Inflammatory macrophage treated with lipopolysaccharide for 4 hours (primary cell): ENCODE results near the gene NANOS3.

ENCODE experiments used
- DNase-seq: peaks from one replicate; pipeline ENCODE4 v3.0.0-alpha.2; 2020

NANOS3 gene

DNA sequence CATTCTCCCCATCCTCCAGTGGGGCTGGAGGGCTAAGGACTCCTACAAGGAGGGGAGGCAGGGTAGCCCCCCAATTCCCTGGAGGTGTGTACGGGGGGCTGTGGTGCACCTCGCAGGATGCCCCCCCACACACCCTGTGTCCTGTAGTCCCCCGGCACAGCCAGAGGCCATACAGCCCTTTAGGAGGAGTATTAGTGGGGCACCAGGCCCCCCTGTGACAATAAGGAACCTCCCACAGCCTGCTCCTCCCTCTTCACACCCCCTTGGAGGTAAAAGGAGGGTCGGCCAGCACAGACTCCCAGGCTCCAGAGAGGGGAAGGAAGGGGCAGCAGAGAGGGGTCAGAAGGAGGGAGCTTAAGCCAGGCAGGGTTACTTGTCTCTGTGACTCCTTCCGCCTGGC is at the start of gene NANOS3:
NANOS3 (plus strand) TSS at position 301 of the 400 bp plus-strand sequence. CDS start 115 bp downstream, outside the sequence.
- DNase-seq, result no peak

DNA sequence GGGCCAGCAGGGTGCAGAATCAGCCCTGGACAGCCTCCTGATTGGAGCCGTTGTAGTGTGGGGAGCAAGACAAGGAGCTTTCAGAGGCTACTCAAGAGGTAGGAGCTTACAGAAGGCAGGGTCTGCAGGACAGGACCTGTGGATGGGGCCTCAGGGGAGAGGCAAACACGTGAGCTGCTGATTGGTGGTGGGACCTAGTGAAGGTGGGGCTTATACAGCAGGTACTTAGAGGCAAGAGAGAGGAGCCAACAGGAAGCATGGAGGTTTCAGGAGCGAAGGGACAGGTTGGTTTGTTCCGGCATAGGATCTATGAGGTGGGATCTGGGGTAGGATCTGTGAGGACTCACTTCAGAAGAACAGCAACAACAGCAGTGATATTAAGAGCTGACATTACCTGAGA is 49.3 kb upstream of the NANOS3 start:
- no peak for DNase-seq

DNA sequence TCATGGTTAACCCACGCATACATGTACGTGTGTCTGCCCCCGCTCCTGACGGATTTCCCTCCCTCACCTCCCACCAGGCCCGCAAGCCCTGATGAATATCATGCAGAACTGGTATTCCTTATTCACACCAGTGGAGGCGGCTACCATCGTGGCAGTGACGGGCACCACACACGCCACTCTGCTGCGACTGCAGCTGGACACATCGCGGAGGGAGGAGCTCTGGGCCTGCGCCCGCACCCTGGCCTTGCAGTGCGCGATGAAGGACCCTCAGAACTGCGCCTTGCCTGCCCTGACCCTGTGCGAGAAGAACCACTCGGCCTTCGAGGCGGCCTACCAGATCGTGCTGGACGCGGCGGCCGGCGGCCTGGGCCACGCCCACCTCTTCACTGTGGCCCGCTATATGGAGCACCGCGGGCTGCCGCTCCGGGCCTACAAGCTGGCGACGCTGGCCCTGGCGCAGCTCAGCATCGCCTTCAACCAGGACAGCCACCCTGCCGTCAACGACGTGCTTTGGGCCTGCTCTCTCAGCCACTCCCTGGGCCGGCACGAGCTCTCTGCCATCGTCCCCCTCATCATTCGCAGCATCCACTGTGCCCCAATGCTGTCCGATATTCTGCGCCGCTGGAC is 46.7 kb upstream of the NANOS3 start:
- no peak for DNase-seq

- no peak for DNase-seq
Measured at GRCh38 chr19:13830741-13831536, 46.0 kb upstream of the NANOS3 start.

DNA sequence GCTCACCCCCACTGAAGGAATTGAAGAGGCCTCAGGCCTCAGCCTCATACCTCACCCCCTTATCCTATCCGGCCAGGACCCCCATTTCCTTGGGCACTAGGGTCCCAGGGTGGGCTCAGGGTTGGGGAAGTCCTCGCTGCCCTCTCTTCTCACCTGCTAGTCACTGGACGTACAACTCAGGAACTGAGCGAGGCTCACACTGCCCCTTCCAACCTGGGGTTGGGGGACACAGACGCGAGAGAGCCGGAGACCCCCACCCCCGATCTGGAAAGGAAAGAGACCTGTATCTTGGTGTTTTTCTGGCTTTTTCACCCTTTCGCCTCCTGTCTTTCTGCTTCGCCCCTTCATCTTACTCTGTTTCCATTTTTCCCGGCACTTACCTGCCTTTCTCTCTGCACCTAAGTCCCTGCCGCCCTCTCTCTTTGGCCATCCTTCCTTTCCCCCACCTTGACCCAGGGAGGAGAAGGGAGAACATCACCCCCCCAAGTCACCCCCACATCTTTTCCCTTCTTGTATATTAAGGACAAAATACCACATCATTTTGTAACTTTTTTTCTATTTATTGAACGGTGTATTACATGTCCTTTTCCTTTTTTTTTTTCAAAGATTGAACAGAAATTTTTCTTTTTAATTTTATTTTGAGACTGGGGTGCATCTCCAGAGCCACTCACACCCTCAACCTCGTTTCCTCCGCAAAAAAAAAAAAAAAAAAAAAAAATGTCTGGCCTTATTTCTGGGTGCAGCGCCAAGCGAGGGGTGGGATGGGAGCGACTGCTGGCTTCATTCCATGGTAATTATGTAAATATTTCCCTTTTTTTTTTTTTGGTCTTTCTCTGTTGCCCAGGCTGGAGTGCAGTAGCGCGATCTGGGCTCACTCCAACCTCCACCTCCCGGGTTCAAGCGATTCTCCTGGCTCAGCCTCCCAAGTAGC is 45.1 kb upstream of the NANOS3 start:
- no peak for DNase-seq

DNA sequence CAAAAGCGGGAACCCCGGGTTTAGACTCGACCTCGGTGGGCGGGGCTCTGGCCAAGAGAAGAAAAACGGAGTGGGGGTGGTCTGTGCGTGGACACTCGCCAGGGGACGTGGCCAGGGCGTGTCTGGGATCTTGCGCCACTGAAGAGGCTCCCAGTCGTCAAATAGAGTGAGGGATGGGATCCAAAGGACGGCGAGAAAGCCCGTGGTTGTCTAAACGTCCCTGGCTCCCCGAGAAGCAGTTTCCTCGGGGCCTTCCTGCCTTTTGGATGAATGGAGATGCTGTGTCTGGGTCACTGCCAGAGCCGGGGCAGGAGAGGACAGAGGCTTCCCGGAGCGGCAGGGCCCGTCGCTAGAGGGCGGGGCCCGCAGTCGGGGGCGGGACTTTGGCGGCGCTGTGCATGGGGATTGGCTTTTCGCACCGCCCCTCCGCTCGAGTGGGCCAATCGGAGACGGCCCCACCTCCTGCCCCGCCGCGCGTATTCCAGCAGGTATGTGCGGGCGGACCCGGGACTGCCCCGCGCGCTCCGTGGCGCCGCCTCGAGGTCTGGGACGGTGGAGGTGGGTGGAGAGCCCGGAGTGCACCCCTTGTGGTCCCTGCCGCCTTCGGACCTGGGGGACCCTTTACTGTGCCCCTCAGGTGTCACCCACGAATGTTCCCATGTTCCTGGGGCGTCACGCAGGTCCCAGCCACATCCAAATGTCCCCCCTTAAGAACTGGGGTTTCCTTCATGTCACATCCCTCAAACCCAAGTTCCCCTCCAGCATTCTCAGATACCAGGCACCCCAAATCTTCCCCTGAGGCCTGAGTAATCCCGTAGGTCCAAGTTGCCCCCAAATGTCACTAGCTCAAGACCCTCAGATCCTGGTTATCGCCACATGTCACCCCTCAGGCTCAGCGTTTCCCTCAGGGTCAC is 43.3 kb upstream of the NANOS3 start:
- DNase-seq, result peak; percentile 84

GRCh38 chr19:13834244-13835069 is 42.5 kb upstream of the NANOS3 start:
- no peak for DNase-seq

DNA sequence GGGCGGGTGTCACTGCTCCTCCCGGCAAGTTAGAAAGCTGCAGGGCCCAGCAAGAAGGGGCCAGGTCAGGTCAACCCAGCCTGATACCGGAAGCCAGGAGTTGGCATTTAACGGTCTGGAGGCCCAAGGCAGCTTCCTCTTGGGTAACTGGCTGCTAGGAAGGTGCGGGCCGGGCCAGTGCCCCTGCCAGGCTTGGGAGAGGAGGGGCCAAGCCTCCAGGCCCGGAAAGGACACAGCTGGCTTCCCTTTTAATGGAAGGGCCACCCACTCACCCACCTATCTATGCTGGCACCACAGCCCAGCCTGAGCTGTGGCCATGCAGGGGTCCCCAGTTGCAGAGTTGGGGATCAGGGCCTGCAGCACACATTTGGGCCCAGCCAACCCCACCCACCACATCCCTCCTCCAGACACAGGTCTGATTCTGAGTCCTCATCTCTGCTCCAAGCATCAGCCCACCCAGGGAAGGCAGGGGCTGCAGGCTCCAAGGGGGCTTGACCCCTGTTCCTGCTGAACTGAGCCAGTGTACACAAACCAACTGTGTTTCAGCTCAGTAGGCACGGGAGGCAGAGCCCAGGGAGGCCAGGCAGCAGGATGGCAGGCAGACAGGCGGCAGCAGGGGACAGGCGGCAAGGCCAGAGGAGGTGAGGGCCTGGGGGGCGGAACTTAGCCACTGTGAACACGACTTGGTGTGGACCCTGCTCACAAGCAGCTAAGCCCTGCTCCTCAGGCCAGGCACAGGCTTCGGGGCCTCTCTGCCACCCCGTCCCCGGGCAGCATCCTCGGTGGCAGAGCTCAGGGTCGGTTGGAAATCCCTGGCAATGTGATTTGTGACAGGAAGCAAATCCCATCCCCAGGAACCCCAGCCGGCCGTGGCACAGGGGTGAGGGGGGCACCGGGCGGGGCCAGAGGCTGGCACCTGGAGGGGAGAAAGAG is 40.9 kb upstream of the NANOS3 start:
- DNase-seq, result peak; percentile 57

DNA sequence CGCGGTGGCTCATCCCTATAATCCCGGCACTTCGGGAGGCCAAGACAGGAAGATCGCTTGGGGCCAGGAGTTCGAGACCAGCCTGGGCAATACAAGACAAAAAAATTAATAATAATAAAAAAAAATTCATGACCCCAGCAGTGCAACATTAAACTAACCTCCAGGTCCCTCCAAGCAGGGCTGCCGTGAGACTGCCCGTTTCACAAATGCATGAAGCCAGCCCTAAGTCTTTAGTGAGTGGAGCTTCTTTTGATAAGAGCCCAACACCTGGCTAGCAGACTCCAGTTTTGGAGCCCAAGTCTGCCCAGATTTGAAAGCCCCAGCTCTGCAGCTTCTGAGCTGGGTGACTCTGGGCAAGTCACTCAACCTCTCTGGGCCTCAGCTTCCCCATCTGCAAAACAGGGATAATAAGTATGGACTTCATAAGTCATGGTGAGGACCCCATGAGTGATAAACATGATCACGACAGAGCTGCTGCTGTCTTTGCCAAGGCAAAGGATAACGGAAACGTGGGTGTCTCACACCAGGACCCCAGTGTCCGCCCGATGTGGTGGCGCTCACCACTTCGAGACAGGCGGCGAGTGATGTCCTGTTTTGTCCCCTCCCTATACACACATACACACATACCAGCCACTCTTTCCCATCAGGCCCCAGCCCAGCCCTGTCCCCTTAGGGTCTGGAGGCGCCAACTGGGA is 38.4 kb upstream of the NANOS3 start:
- DNase-seq, result no peak

DNA sequence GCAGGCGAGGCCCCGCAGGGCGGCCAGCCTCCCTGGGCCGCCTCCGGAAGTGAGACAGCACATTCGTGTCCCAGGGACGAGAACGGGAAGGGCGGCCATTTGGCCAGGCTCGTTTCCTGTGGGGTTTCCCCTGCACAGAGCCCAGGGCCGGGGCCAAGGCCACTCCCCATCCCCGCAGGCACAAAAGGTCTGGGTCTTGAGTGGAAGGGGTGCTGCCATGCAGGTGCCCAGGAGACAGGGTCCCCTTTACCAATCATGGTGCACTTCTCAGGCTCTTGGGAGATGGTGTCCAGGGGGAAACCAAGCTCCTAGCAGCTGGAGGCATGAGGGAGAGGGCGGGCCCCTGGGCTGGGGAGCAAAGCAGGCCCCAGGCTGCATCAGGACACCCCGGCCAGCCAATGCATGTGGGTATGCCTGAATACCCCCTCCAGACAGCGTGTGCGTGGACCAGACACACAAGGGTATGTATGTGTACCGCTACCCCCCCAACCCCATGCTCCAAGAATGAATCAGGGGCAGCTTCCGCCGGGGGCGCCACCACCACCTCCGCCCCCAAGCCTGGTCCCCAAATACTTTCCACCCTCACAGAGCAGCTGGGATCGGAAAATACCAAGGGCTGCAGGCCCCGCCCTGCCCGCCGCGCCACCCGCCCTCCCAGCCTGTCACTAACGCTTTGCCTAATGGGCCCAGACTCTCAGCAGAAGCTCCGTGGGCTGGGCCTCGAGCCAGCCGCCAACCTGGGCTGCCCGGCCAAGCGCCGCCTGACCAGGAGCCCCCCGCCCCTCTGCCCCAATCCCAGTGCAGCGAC is 37.6 kb upstream of the NANOS3 start:
- DNase-seq, result peak; percentile 96

GRCh38 chr19:13839938-13840304 is 37.0 kb upstream of the NANOS3 start:
- DNase-seq, result no peak

DNA sequence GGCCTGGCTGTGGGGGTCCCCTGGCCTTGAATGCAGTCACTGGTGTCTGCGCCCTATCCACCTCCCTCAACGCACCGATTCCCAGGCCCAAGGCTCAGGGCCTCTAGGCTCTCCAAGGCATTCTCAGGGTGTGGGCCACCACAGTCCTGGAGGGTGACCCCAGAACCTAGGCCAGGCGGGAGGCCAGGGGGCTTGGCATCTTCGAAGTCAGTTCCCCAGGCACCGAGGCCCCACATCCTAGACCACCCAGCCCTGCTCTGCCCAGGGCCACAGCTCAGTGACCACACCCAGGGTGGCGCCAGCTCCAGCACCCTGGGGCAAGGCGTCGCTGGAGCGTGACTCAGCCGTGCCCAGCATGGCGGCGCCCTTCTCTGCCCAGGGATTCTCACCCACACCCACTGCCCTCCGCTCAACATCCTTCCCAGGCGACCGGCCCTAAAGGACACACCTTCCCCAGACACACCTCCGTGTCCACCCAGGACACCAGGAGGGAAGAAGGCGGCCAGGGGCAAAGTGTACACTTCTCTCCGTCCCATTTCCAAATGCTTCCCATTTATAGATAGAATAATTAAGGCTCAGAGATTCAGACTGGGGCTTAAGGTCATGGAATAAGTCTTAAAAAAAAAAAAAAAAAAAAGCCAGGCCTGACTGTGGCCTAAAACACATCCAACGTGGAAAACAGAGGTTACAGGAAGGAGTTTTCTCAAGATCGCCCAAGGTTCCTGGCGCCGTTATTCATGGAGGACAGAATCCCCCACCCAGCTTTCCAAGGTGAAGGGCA is 36.4 kb upstream of the NANOS3 start:
- DNase-seq, result peak; percentile 85

- DNase-seq, result peak; percentile 60
Measured at GRCh38 chr19:13841086-13841961, 35.6 kb upstream of the NANOS3 start.

- no peak for DNase-seq
Measured at GRCh38 chr19:13841962-13842290, 35.0 kb upstream of the NANOS3 start.

GRCh38 chr19:13842291-13843103 is 34.4 kb upstream of the NANOS3 start:
- peak; percentile 84 for DNase-seq
